GM12872 (cell line): Measurements from ENCODE around the gene CUEDC1.

Experiments used
- TF ChIP-seq, protein P1 (sequence below): IDR thresholded peaks from 3 replicates; pipeline ENCODE4 v1.5.1; 2011; ENCODE audit warnings: low read depth, mild to moderate bottlenecking, low read length, moderate library complexity; ENCODE audit not compliant: insufficient read depth

Gene CUEDC1

DNA sequence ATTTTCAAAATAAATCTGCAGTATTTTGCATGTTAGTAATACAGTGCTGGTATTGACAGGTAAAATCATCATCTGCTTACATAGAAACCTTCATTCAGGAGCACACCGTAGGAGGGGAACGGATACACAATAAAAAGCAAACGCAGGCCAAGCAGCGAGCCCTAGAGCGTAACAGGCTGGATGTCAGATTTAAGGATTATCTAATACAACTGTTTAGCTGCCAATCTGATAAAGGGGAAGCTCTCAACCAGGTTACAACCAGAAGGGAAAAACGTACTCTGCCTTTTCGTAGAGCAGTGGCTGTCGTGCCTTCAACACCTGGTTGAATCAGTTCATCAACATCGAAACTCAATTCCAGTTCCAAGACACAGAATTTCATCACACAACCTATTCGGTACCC lies 16.4 kb upstream of the CUEDC1 start:
- TF ChIP-seq, protein P1, sequence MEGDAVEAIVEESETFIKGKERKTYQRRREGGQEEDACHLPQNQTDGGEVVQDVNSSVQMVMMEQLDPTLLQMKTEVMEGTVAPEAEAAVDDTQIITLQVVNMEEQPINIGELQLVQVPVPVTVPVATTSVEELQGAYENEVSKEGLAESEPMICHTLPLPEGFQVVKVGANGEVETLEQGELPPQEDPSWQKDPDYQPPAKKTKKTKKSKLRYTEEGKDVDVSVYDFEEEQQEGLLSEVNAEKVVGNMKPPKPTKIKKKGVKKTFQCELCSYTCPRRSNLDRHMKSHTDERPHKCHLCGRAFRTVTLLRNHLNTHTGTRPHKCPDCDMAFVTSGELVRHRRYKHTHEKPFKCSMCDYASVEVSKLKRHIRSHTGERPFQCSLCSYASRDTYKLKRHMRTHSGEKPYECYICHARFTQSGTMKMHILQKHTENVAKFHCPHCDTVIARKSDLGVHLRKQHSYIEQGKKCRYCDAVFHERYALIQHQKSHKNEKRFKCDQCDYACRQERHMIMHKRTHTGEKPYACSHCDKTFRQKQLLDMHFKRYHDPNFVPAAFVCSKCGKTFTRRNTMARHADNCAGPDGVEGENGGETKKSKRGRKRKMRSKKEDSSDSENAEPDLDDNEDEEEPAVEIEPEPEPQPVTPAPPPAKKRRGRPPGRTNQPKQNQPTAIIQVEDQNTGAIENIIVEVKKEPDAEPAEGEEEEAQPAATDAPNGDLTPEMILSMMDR, result no peak

DNA sequence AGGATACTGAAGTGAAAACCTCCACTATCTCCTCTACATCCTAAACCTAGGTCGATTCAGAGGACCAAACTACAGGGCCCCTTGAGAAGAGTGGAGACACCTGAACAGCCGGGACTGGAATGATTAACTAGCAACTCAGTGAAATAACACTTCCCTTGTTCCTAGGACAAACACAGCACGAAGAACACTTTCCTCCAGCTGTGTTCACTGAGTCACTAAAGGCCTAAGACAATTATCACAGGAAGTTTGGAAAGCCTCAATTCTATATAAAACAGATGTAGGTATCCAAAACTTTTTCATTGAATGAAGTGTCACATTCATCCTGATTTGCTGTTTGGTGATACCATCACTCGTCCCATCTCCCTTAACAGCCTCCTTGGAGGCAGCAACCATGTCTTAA lies 15.5 kb upstream of the CUEDC1 start:
- TF ChIP-seq, protein P1, result no peak

DNA sequence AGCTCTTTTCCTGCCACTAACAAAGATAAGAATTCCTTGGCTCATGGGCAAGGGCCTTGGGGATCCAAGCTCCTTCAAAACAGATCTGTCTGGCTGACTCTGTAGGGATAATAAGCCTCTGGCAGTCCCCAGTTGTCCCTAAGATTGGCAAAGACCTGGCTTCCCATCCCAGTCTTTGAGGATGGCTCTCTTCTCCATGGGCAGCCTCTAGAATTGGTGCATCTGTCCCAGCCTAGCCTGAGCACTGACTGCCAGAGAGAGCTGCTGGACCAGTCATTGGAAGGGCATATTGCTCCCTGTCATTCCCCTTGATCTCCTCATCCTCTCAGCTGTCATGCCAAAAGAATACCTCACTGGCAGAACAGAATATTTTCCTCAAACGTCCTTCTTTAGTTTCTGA lies 13.2 kb upstream of the CUEDC1 start:
- TF ChIP-seq, protein P1, result no peak

DNA sequence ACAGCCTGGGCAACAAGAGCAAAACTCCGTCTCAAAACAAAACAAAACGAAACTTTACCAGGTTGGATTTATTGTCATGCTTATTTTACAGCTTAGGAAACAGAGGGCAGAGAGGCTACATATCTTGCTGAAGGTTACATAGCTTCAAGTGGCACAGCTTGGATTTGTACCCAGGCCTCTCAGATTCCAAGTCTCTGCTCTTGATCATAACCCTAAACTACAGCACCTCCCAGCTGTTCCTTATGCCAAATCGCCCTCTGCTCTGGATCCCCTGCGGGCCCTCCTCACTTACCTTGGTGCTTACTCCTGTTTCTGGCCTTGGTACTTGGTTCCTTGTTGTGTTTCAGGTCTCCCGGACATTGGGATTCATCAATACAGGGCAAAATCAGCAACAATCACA lies 11.7 kb upstream of the CUEDC1 start:
- TF ChIP-seq, protein P1, result no peak

DNA sequence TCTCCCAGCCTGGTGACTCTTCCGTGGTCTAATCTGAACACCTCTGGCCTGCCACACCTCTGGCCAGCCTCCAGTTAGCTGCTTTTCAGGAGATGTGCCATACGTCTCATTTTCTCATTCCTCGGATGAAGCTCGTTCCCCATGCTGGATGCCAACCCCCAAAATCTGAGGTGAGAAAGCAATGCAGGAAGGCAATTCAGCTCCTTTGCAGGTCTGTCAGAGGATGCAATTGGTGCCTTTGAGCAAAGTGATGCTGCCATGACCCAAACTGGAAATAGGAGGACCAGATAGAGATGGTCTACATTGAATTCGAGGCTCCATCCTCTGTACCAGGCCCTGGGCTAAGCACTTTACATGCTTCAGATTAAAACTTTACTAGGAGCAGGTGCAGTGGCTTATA lies 11.0 kb upstream of the CUEDC1 start:
- TF ChIP-seq, protein P1, result no peak

DNA sequence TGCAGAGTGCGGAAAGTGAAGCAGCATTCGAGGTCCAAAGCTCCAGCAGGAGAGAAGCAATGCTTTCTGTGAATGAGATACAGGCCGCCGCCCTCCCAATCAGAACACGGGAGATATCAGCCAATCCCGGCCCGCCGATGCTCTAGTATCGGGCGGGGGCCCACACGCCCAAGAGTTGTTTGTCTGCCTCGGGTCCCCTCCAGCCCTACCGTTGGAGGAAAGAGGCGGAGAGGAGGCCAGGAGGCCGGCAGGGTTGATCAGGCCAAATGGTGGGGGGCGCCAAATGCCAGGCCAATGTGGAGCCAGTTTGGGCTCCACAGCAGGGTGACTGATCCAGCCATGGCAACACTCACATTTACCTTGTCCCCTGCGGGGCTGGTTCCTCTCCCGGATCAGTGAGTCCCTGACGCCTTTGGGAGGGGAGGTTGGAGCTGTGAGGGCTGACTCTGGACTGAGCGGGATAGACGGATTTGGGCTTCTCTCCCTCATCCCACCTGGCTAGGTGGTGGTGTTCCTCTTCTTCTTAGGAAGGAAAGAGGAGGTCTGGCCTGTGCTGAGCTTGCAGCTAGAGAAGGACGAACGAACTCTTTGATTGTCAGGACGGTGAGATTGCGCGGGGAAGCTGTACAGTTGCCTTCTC lies 10.4 kb upstream of the CUEDC1 start:
- TF ChIP-seq, protein P1, result no peak

DNA sequence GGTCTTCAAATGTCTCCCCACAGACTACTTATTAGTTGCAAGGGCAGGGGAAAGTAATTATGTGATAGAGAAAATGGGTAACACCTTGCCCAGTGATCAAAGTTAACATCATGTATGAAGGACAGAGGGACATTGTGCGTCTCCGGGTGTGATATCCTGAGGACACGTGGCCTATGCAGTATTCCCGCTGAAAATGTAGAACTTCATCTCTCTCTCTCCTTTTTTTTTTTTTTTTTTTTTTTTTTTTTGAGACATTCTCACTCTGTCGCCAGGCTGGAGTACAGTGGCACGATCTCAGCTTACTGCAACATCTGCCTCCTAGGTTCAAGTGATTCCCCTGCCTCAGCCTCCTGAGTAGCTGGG lies 7.9 kb upstream of the CUEDC1 start:
- TF ChIP-seq, protein P1, result no peak
